K562 (cell line): ENCODE measurements around the gene GIT2. TPM values are rescaled to one million over a fixed set of nuclear protein-coding genes. Genes with fewer than 3 reads are reported as not detected.

ENCODE experiments used
- ATAC-seq: fragments of 200-7000 bp; cut with Tn5 transposase; 3 replicates; pipeline ENCODE4 v1.9.1; 2020; ENCODE audit warnings: moderate library complexity
- BruUV-seq: library from RNA; stranded (reverse); fragments of 400-500 nt; replicated peaks from 2 replicates; lab custom pipeline; 2021; lab: Mats Ljungman, UMichigan
- CTCF ChIA-PET: fragments of 300-600 bp; formaldehyde crosslinking; extraction: SDS; loops from one replicate; lab custom pipeline; 2021; ENCODE audit warnings: low intra/inter-chr PET ratio; lab: Yijun Ruan, JAX
- POLR2A ChIA-PET: fragments of 300-600, 350-650 bp; sonication (Branson Sonifier 250); formaldehyde crosslinking; extraction: SDS; loops from one replicate; lab custom pipeline; 2021; ENCODE audit warnings: antibody characterized with exemption, inconsistent platforms; lab: Yijun Ruan, JAX
- DNase-seq, 4 experiments: peaks; one replicate each; pipeline versions ENCODE4 v3.0.0 to v3.0.0-alpha.2; 2011 to 2018; ENCODE audit warnings: low spot score in 3 of 4, mixed read lengths in 3 of 4; ENCODE audit errors: extremely low read depth in 1 of 4
- FAIRE-seq: peaks from 2 replicates; lab custom pipeline; 2011; peaks lifted over from hg19 to GRCh38; lab: Jason Lieb, UNC
- H2AFZ ChIP-seq: 2 replicates; pipeline ENCODE4 v1.6.0; 2011; ENCODE audit warnings: low read depth, low read length, control low read depth, inconsistent platforms
- H3K27ac ChIP-seq: fragments of 200-600 bp; 3 replicates; pipeline ENCODE4 v1.8.0; 2011; ENCODE audit warnings: low read depth, mild to moderate bottlenecking, control low read depth, inconsistent platforms, low read length, moderate library complexity, mixed read lengths; ENCODE audit errors: extremely low read depth
- H3K27me3 ChIP-seq, 2 experiments: fragments of 300-600 bp in 1 of 2; 2 replicates in 1 of 2; 3 replicates in 1 of 2; pipeline versions ENCODE4 v1.6.0 to v1.8.0; 2011; ENCODE audit warnings: inconsistent platforms in 2 of 2, low read length in 2 of 2, mild to moderate bottlenecking in 1 of 2, mixed read lengths in 1 of 2, moderate library complexity in 1 of 2; ENCODE audit not compliant: control insufficient read depth in 2 of 2, insufficient read depth in 2 of 2
- H3K36me3 ChIP-seq: fragments of 300-600 bp; 3 replicates; pipeline ENCODE4 v1.8.0; 2011; ENCODE audit warnings: mild to moderate bottlenecking, low read length, inconsistent platforms; ENCODE audit not compliant: control insufficient read depth, insufficient read depth
- H3K4me1 ChIP-seq, 2 experiments: fragments of 200-600 bp in 1 of 2; replicated peaks in 1 of 2; 2 replicates in 1 of 2; 3 replicates in 1 of 2; pipeline versions ENCODE4 v1.5.1 to v1.8.0; 2011; ENCODE audit warnings: inconsistent platforms in 2 of 2, low read length in 2 of 2, mild to moderate bottlenecking in 1 of 2, mixed read lengths in 1 of 2, moderate library complexity in 1 of 2; ENCODE audit not compliant: control insufficient read depth in 2 of 2, insufficient read depth in 2 of 2
- H3K4me2 ChIP-seq: 2 replicates; pipeline ENCODE4 v1.6.1; 2011; ENCODE audit warnings: low read length, control low read depth, inconsistent platforms, mixed read lengths; ENCODE audit not compliant: insufficient read depth
- H3K4me3 ChIP-seq: fragments of 200-600 bp; sonication (generic), shearing (Covaris generic); 2 replicates; pipeline ENCODE4 v1.5.1; 2016; ENCODE audit warnings: control low read depth, inconsistent platforms
- H3K79me2 ChIP-seq: fragments of 200-600 bp; 3 replicates; pipeline ENCODE4 v1.8.0; 2011; ENCODE audit warnings: low read length, inconsistent platforms; ENCODE audit not compliant: control insufficient read depth, insufficient read depth
- H3K9ac ChIP-seq, 2 experiments: 2 replicates each; pipeline versions ENCODE4 v1.6.0 to v1.6.1; 2011; ENCODE audit warnings: low read depth in 2 of 2, low read length in 2 of 2, control low read depth in 1 of 2, inconsistent platforms in 1 of 2, mild to moderate bottlenecking in 1 of 2, mixed read lengths in 1 of 2; ENCODE audit not compliant: insufficient read depth in 1 of 2
- H3K9me1 ChIP-seq: one replicate; pipeline ENCODE4 v1.6.0; 2011; ENCODE audit warnings: inconsistent platforms, mild to moderate bottlenecking, low read length, moderate library complexity; ENCODE audit not compliant: control insufficient read depth, insufficient read depth
- H3K9me3 ChIP-seq: replicated peaks from 2 replicates; pipeline ENCODE4 v1.5.1; 2011; ENCODE audit warnings: low read depth, low read length, inconsistent platforms; ENCODE audit not compliant: control insufficient read depth, insufficient read depth
- H4K20me1 ChIP-seq: replicated peaks from 2 replicates; pipeline ENCODE4 v1.6.1; 2011; ENCODE audit warnings: low read length, inconsistent platforms, mixed read lengths; ENCODE audit not compliant: control insufficient read depth, insufficient read depth
- ASH1L ChIP-seq: fragments of 450-650 bp; IDR thresholded peaks from 2 replicates; pipeline ENCODE4 v1.6.1; 2018; ENCODE audit warnings: borderline replicate concordance, mild to moderate bottlenecking, low read depth; ENCODE audit not compliant: partially characterized antibody
- GTF2F1 ChIP-seq: IDR thresholded peaks from 2 replicates; pipeline ENCODE4 v1.6.1; 2011; ENCODE audit warnings: low read depth, low read length, improper control_type of control experiment
- KLF6 ChIP-seq: fragments of 250-450 bp; sonication (Bioruptor Pico); IDR thresholded peaks from 2 replicates; pipeline ENCODE4 v1.4.0; 2020; ENCODE audit warnings: mild to moderate bottlenecking, moderate library complexity, borderline replicate concordance
- PRDM10 ChIP-seq: fragments of 450-650 bp; IDR thresholded peaks from 2 replicates; pipeline ENCODE4 v1.6.1; 2018; ENCODE audit not compliant: partially characterized antibody
- SIRT6 ChIP-seq: IDR thresholded peaks from one replicate; pipeline ENCODE4 v1.6.1; 2012; ENCODE audit warnings: low read depth, mild to moderate bottlenecking, control low read depth, inconsistent platforms, low read length, moderate library complexity
- TAL1 ChIP-seq: fragments of 450-650 bp; IDR thresholded peaks from 2 replicates; pipeline ENCODE4 v1.6.1; 2016; ENCODE audit warnings: mild to moderate bottlenecking
- ZKSCAN3 ChIP-seq: fragments of 250-450 bp; sonication (Bioruptor Pico); IDR thresholded peaks from 2 replicates; pipeline ENCODE4 v1.4.0; 2020
- ZNF644 ChIP-seq: fragments of 200-800 bp; sonication (Bioruptor generic); IDR thresholded peaks from 2 replicates; pipeline ENCODE4 v1.6.1; 2016; ENCODE audit warnings: low read depth, missing genetic modification characterization, missing compliant biosample characterization
- WGBS: fragments of 100-300 bp; shearing (Covaris generic); methylation state at CpG from one replicate; pipeline ENCODE4 v1.1.6; 2016; ENCODE audit warnings: low coverage, mixed read lengths; ENCODE audit not compliant: insufficient coverage; ENCODE audit errors: missing lambda C conversion rate; 5-methylcytosine and 5-hydroxymethylcytosine counted together
- in situ Hi-C: fragments of 300-500 bp; cut with MboI; formaldehyde crosslinking; loops from 4 replicates; pipeline ENCODE4 v1.15.0; 2018; ENCODE audit warnings: inconsistent platforms, mixed read lengths
- intact Hi-C: fragments of 100-400 bp; cut with micrococcal nuclease; formaldehyde crosslinking; loops from 2 replicates; pipeline ENCODE4 v1.14.2; 2022
- polyA plus RNA-seq, 8 experiments: library from polyadenylated mRNA; depleted of rRNA in 4 of 8; stranded (reverse) in 5 of 8; unstranded in 3 of 8; fragments of >200 nt; fragmentation: Nextera tagmentation in 2 of 8; fragmentation: Illumina TruSeq in 1 of 8; extraction: Ambion mirVana in 2 of 8; extraction: Trizol in 1 of 8; gene quantifications; 2 replicates each; pipeline versions ENCODE4 v1.2.1 to v1.2.3, GENCODE V29; 2011 to 2014; ENCODE audit warnings: inconsistent platforms in 1 of 8, missing spikeins in 1 of 8
- total RNA-seq, 7 experiments: library from RNA; depleted of rRNA in 6 of 7; stranded (reverse); fragments of >200 nt in 6 of 7; fragmentation: Illumina TruSeq in 2 of 7; extraction: Trizol in 2 of 7; gene quantifications; 2 replicates each; pipeline versions ENCODE4 v1.2.1 to v1.2.3, GENCODE V29; 2011 to 2021; ENCODE audit warnings: low replicate concordance in 1 of 7

The GIT2 gene
- total and polyA plus RNA-seq, 9 of the 15 experiments (the other 6 are each of a cell fraction or from before 2014, with no cell fraction given), result 4.0 to 30.4 (median 23.5) TPM

GRCh38 chr12:109958374-109958773, 37.8 kb downstream of the GIT2 start:
- Histone ChIP-seq H3K4me2 (no peak overlapping the region), H3K79me2 (no peaks in the 10 kb centered on the region), H3K27me3 (no peaks in the 10 kb centered on the region), H3K4me1 (no peaks in the 10 kb centered on the region), H3K9me1 (no peaks in the 10 kb centered on the region), H3K4me3 (no peak overlapping the region), H3K36me3 (peaks cover 42% of the 10 kb centered on the region; the same call in 2 of the 3 replicates), H2AFZ (no peak overlapping the region), H3K9me3 (no peaks in the 10 kb centered on the region), H4K20me1 (no peaks in the 10 kb centered on the region), H3K27ac (no peak overlapping the region), H3K9ac (no peak overlapping the region)
- TF ChIP-seq ZNF644 (tag) (no peak), ZKSCAN3 (CRISPR knock-in tag) (no peak), ASH1L (no peak), GTF2F1 (no peak), SIRT6 (no peak), TAL1 (no peak), KLF6 (CRISPR knock-in tag) (no peak), PRDM10 (no peak)
- no TSS peak for BruUV-seq
- WGBS, result 94% methylated on average over 7 of the region's 7 CpGs
- intact Hi-C loops, result no loop called here
- ChIA-PET CTCF (no interaction called here), POLR2A (interaction anchor here (1.2 kb wide), 1 partner anchor 9 kb away, joined by 5 read pairs; no protein-coding TSS in a partner anchor)
- in situ Hi-C loops, result no loop called here
- no peak for DNase-seq
- ATAC-seq, result no peak
- no peak for FAIRE-seq
